Smooth muscle cell (in vitro differentiated cells): ENCODE measurements around the gene MME. TPM values are rescaled to one million over a fixed set of nuclear protein-coding genes. Genes with fewer than 3 reads are reported as not detected.

Experiments used
- DNase-seq: peaks from one replicate; lab custom pipeline; 2025; ENCODE audit not compliant: unreplicated experiment; lab: John Stamatoyannopoulos, UW
- H2AFZ ChIP-seq: fragments of 200-600 bp; sonication (generic); 2 replicates; pipeline ENCODE4 v1.6.0; 2016; ENCODE audit warnings: antibody characterized with exemption, low read depth, mild to moderate bottlenecking
- H3F3A ChIP-seq: fragments of 200-600 bp; sonication (generic); 2 replicates; pipeline ENCODE4 v1.6.0; 2017; ENCODE audit warnings: antibody characterized with exemption, low read depth
- H3K27ac ChIP-seq: fragments of 200-600 bp; sonication (generic); 2 replicates; pipeline ENCODE4 v1.5.1; 2016; ENCODE audit warnings: low read depth, mild to moderate bottlenecking
- H3K27me3 ChIP-seq: fragments of 200-600 bp; sonication (generic); 2 replicates; pipeline ENCODE4 v1.6.1; 2016; ENCODE audit warnings: low read depth, mild to moderate bottlenecking
- H3K36me3 ChIP-seq: fragments of 200-600 bp; sonication (generic); 2 replicates; pipeline ENCODE4 v1.5.1; 2016; ENCODE audit warnings: low read depth
- H3K4me1 ChIP-seq: fragments of 200-600 bp; sonication (generic); 2 replicates; pipeline ENCODE4 v1.5.1; 2016; ENCODE audit warnings: low read depth
- H3K4me2 ChIP-seq: fragments of 200-600 bp; sonication (generic); 2 replicates; pipeline ENCODE4 v1.6.0; 2016; ENCODE audit warnings: mild to moderate bottlenecking
- H3K4me3 ChIP-seq: fragments of 200-600 bp; sonication (generic); 2 replicates; pipeline ENCODE4 v1.5.1; 2016; ENCODE audit warnings: mild to moderate bottlenecking
- H3K79me2 ChIP-seq: fragments of 200-600 bp; sonication (generic); 2 replicates; pipeline ENCODE4 v1.6.0; 2016; ENCODE audit warnings: low read depth, mild to moderate bottlenecking
- H3K9ac ChIP-seq: fragments of 200-600 bp; sonication (generic); 2 replicates; pipeline ENCODE4 v1.6.0; 2016; ENCODE audit warnings: low read depth
- H3K9me3 ChIP-seq: fragments of 200-600 bp; sonication (generic); replicated peaks from 2 replicates; pipeline ENCODE4 v1.5.1; 2016; ENCODE audit warnings: low read depth
- H4K20me1 ChIP-seq: fragments of 200-600 bp; sonication (generic); 2 replicates; pipeline ENCODE4 v1.6.0; 2016; ENCODE audit warnings: low read depth
- WGBS: methylation state at CpG from one replicate; pipeline ENCODE4 v1.1.7; 2016; ENCODE audit warnings: low lambda C conversion rate; 5-methylcytosine and 5-hydroxymethylcytosine counted together
- polyA plus RNA-seq: library from polyadenylated mRNA; unstranded; fragments of >200 nt; fragmentation: Nextera tagmentation; extraction: Ambion mirVana; gene quantifications from 2 replicates; pipeline ENCODE4 v1.2.1, GENCODE V29; 2016
- total RNA-seq: library from RNA; depleted of rRNA; stranded (reverse); fragments of >200 nt; gene quantifications from 2 replicates; pipeline ENCODE4 v1.2.3, GENCODE V29; 2014
- TF ChIP-seq, protein P1 (sequence below): fragments of 200-600 bp; sonication (generic); IDR thresholded peaks from 2 replicates; pipeline ENCODE4 v1.5.1; 2017; ENCODE audit warnings: borderline replicate concordance, mild to moderate bottlenecking, antibody characterized with exemption; ENCODE audit not compliant: insufficient read depth, poor library complexity, severe bottlenecking

The MME gene
- total and polyA plus RNA-seq, 2 experiments from 2014 or later = 79.2 to 136 TPM

DNA sequence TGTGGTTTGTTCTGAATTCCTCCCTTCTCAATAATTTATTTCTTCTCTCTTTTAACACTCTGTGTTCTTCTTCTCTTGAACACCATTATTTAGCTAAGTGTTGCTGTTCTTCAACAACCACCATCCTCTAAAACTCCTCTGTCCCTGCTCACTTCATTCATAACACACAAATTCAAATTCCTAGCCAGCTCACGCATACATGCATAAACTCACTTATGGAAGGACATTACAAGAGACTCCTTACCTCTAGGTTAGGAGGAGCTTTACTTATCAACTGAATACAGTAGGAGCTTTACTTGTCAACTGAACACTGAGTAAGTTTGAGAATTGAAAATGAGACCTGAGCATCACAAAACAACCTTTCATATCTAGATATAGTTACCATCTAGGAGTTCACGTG lies 23.6 kb downstream of the MME start:
- DNase-seq = no peak
- TF ChIP-seq, protein P1, sequence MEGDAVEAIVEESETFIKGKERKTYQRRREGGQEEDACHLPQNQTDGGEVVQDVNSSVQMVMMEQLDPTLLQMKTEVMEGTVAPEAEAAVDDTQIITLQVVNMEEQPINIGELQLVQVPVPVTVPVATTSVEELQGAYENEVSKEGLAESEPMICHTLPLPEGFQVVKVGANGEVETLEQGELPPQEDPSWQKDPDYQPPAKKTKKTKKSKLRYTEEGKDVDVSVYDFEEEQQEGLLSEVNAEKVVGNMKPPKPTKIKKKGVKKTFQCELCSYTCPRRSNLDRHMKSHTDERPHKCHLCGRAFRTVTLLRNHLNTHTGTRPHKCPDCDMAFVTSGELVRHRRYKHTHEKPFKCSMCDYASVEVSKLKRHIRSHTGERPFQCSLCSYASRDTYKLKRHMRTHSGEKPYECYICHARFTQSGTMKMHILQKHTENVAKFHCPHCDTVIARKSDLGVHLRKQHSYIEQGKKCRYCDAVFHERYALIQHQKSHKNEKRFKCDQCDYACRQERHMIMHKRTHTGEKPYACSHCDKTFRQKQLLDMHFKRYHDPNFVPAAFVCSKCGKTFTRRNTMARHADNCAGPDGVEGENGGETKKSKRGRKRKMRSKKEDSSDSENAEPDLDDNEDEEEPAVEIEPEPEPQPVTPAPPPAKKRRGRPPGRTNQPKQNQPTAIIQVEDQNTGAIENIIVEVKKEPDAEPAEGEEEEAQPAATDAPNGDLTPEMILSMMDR = no peak
- H3K79me2 ChIP-seq = no peaks in the 10 kb centered on the region
- H4K20me1 ChIP-seq = no peaks in the 10 kb centered on the region
- no peaks in the 10 kb centered on the region for H3K9me3 ChIP-seq
- H3K36me3 ChIP-seq = no peaks in the 10 kb centered on the region
- no peaks in the 10 kb centered on the region for H3F3A ChIP-seq
- H3K27me3 ChIP-seq = no peaks in the 10 kb centered on the region
- no peaks in the 10 kb centered on the region for H3K4me1 ChIP-seq
- no peak overlapping the region for H3K27ac ChIP-seq
- WGBS = 98% methylated on average over 2 of the region's 2 CpGs
- H3K4me2 ChIP-seq = no peak overlapping the region
- H2AFZ ChIP-seq = no peak overlapping the region
- H3K4me3 ChIP-seq = no peak overlapping the region
- no peak overlapping the region for H3K9ac ChIP-seq

DNA sequence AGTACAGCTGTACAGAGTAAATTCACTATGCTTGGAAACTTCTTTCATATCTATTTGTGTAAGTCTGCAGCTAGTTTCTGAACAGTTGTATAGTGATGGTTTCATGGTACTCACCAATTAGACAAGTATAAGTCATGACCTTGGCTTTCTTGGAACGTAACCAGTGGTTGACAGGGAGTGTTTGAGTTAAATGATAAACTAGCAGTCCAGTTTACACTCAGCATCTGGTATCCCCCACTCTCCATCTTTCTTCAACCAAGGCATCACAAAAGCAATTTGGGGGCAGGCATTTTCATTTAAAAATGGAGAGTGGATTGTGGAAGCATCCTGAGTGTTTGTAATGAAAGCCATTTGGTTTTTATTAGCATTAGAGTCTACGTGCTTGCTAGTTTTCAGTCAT lies 26.0 kb downstream of the MME start:
- TF ChIP-seq, protein P1 = no peak
- no peak for DNase-seq
- no peaks in the 10 kb centered on the region for H4K20me1 ChIP-seq
- H3K9ac ChIP-seq = no peak overlapping the region
- no peak overlapping the region for H2AFZ ChIP-seq
- H3K4me1 ChIP-seq = no peaks in the 10 kb centered on the region
- WGBS = 84% methylated on average over 2 of the region's 2 CpGs
- H3K27ac ChIP-seq = no peak overlapping the region
- no peaks in the 10 kb centered on the region for H3K79me2 ChIP-seq
- H3K27me3 ChIP-seq = no peaks in the 10 kb centered on the region
- H3K4me3 ChIP-seq = no peak overlapping the region
- H3K36me3 ChIP-seq = no peaks in the 10 kb centered on the region
- no peak overlapping the region for H3K4me2 ChIP-seq
- H3K9me3 ChIP-seq = no peaks in the 10 kb centered on the region
- H3F3A ChIP-seq = no peaks in the 10 kb centered on the region

DNA sequence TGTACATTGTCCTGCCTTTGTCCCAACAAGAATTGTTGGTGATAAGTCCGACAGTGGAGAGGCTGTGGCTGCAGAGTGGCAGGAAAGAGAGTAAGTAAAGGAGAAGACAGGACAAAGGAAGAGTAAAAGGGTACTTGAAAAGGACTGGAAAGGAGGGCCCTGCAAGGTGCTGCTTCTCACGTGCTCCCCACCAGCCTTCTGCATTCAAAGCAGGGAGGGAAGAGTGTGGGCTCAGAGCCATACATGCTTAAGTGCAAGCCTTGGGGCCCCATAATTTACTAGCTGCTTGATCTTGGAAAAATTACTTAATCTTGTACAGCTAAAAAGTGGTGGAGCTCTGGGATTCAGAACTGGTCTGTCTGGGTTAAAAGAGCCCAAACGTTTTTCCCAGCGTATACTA lies 29.9 kb downstream of the MME start:
- Histone ChIP-seq H3K4me1 (no peaks in the 10 kb centered on the region), H3K9ac (no peak overlapping the region), H3K27me3 (no peaks in the 10 kb centered on the region), H4K20me1 (no peaks in the 10 kb centered on the region), H3K9me3 (no peaks in the 10 kb centered on the region), H3K79me2 (no peaks in the 10 kb centered on the region), H3K27ac (no peak overlapping the region), H2AFZ (no peak overlapping the region), H3K36me3 (no peaks in the 10 kb centered on the region), H3F3A (no peaks in the 10 kb centered on the region), H3K4me2 (no peak overlapping the region), H3K4me3 (no peak overlapping the region)
- WGBS = 90% methylated on average over 4 of the region's 4 CpGs
- no peak for DNase-seq
- TF ChIP-seq, protein P1 = no peak
